HAP-1 (cell line): Measurements from ENCODE around the gene LTN1.
"Not testable (repeated sequence)": the region's sequence is repeated elsewhere in the genome, so short reads cannot be mapped to it uniquely, and the experiment has no call there.

Experiments used
- DNase-seq, 2 experiments: peaks; one replicate each; pipeline ENCODE4 v3.0.0-alpha.2; 2016 to 2020; ENCODE audit warnings: low spot score in 2 of 2
- H3K27me3 ChIP-seq: fragments of 250-450 bp; sonication (Bioruptor Pico); 2 replicates; pipeline ENCODE4 v1.5.1; 2020; ENCODE audit warnings: low read depth, mild to moderate bottlenecking, moderate library complexity
- H3K36me3 ChIP-seq: fragments of 250-450 bp; sonication (Bioruptor Pico); replicated peaks from 2 replicates; pipeline ENCODE4 v1.5.1; 2020; ENCODE audit warnings: mild to moderate bottlenecking
- H3K4me1 ChIP-seq: fragments of 250-450 bp; sonication (Bioruptor Pico); 2 replicates; pipeline ENCODE4 v1.5.1; 2020; ENCODE audit warnings: mild to moderate bottlenecking
- H3K4me3 ChIP-seq: fragments of 250-450 bp; sonication (Bioruptor Pico); 2 replicates; pipeline ENCODE4 v1.5.1; 2020; ENCODE audit warnings: mild to moderate bottlenecking, moderate library complexity
- H3K9me3 ChIP-seq: fragments of 250-450 bp; sonication (Bioruptor Pico); 2 replicates; pipeline ENCODE4 v1.5.1; 2020; ENCODE audit warnings: mild to moderate bottlenecking, moderate library complexity
- in situ Hi-C: fragments of 300-500 bp; cut with MboI; formaldehyde crosslinking; loops from 3 replicates; pipeline ENCODE4 v1.14.3; 2020; ENCODE audit warnings: low sequenced_read_pairs, inconsistent platforms, mixed read lengths

LTN1 gene

DNA sequence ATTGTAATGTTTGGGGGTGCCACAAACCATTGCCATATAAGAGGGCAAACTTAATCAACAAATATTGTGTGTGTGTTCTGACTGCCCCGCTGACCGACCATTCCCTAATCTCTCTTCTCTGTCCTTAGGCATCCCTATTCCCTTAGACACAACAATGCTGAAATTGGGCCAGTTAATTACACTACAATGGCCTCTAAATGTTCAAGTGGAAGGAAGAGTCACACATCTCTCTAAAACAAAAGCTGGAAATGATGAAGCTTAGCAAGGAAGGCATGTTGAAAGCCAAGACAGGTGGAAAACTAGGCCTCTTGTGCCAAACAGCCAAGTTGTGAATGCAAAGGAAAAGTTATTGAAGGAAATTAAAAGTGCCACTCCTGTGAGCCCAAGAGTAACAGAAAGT lies 30.2 kb downstream of the LTN1 start:
- in situ Hi-C loops, result no loop called here
- Histone ChIP-seq H3K36me3 (peaks cover 48% of the 10 kb centered on the region), H3K9me3 (no peaks in the 10 kb centered on the region), H3K27me3 (no peaks in the 10 kb centered on the region), H3K4me3 (no peak overlapping the region), H3K4me1 (no peaks in the 10 kb centered on the region)
- no peak for DNase-seq

DNA sequence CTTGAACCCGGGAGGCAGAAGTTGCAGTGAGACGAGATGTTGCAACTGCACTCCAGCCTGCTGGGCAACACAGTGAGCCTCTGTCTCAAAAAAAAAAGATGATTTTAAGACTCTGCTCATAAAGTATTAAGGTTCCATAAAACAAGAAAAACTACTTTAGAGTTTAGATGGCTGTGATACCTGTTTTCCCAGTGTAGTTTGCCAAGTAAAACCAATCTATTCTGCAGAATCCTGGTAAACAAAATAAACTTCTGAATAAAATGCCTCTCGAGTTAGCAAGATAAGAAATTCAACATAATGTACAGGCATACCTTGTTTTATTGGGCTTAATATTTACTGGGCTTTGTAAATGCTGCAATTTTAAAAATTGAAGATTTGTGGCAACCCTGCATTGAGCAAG lies 30.8 kb downstream of the LTN1 start:
- in situ Hi-C loops, result no loop called here
- Histone ChIP-seq H3K4me3 (no peak overlapping the region), H3K4me1 (no peaks in the 10 kb centered on the region), H3K9me3 (no peaks in the 10 kb centered on the region), H3K36me3 (peaks cover 48% of the 10 kb centered on the region), H3K27me3 (no peaks in the 10 kb centered on the region)
- DNase-seq, result no peak

DNA sequence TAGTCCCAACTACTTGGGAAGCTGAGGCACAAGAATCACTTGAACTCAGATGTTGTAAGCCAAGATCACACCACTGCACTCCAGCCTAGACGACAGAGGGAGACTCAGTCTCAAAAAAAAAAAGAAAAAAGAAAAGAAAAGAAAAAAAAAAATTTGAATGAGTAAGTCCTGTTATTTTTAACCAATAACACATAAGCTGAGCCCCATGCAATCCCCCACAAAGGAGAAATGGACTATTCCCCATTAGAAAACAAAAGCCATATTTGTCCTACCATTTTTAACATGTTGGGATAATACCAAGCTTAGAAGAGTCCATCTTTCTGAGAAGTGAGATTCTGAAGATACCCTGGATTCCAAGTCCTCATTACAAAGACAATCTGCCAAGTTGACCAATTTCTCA lies 32.4 kb downstream of the LTN1 start:
- Histone ChIP-seq H3K4me3 (no peak overlapping the region), H3K9me3 (no peaks in the 10 kb centered on the region), H3K27me3 (no peaks in the 10 kb centered on the region), H3K36me3 (peaks cover 37% of the 10 kb centered on the region), H3K4me1 (no peaks in the 10 kb centered on the region)
- DNase-seq, result no peak
- in situ Hi-C loops, result no loop called here

DNA sequence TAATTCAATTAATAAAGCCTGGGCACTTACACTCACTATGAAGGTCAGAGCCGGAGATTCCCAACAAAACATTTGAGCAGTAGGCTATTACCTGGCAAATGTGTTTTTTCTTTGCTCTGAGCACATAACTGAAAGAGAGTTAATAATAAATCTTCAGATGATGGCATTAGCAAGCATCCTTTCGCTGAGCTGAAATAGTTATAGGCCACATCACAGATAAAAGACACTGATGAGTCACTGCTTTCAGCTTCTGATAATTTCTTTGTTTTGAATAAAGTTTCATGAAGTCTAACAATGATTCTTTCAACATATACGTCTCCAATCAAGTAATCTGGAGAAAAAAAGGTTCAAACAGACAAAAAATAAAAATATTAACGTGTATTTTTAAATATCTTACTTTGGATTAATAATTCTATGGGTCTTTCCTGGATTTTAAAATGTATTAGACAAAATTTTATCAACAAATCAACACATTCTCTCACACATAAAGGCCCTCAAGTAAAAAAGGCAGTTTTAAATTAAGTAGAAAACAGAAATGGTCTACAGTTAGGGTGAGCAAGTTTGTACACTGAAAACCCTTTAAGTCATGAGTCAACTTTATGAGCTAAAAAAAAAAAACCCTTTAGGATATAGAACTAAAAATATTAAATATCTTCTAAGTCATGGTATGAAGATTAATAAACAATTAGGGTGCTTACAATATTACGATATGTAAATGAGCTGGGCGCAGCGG lies 33.1 kb downstream of the LTN1 start:
- no peaks in the 10 kb centered on the region for H3K27me3 ChIP-seq
- H3K36me3 ChIP-seq, result peaks cover 35% of the 10 kb centered on the region
- DNase-seq, result no peak
- H3K9me3 ChIP-seq, result no peaks in the 10 kb centered on the region
- in situ Hi-C loops, result no loop called here
- H3K4me1 ChIP-seq, result no peaks in the 10 kb centered on the region
- no peak overlapping the region for H3K4me3 ChIP-seq

DNA sequence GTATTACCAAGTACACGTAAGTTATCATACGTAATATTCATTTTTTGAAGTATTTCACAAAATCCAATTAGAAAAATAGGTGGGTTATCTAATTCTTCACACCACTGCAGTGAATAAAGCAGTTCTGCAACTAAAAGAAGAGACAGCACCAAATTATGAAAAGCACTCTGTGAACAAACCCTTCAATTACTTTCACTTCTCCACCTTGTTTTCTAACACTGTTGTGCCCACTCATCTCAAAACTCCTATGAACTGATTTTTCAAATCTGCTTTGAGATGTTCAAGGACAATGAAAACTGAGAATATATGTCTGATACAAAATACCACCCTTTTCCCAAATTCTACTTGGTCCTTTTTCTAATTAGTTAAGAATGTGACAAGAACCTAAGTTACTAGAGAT lies 39.4 kb downstream of the LTN1 start:
- peaks cover 38% of the 10 kb centered on the region for H3K36me3 ChIP-seq
- H3K4me1 ChIP-seq, result no peaks in the 10 kb centered on the region
- no peak overlapping the region for H3K4me3 ChIP-seq
- no peaks in the 10 kb centered on the region for H3K9me3 ChIP-seq
- in situ Hi-C loops, result no loop called here
- DNase-seq, result no peak
- no peaks in the 10 kb centered on the region for H3K27me3 ChIP-seq

DNA sequence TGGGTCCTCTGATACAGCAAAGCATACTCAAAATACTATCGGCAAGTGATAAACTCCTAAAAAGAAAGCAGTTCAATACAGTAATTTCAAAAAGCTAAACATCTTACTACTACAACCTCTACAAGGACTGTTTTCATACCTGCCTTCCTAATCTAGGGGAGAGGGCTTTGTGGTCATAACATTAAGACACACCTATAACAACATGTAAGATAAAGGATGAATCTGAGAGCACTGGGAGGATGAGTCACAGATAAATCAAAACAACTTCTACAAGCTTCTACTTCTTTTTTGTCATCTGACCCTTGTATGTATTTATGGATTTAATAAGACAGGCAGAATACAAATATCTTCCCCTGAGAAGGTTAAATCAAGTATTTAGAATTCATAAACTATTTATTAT lies 40.0 kb downstream of the LTN1 start:
- no peaks in the 10 kb centered on the region for H3K4me1 ChIP-seq
- in situ Hi-C loops, result no loop called here
- no peaks in the 10 kb centered on the region for H3K9me3 ChIP-seq
- H3K4me3 ChIP-seq, result no peak overlapping the region
- no peak for DNase-seq
- H3K36me3 ChIP-seq, result peaks cover 32% of the 10 kb centered on the region
- H3K27me3 ChIP-seq, result no peaks in the 10 kb centered on the region

DNA sequence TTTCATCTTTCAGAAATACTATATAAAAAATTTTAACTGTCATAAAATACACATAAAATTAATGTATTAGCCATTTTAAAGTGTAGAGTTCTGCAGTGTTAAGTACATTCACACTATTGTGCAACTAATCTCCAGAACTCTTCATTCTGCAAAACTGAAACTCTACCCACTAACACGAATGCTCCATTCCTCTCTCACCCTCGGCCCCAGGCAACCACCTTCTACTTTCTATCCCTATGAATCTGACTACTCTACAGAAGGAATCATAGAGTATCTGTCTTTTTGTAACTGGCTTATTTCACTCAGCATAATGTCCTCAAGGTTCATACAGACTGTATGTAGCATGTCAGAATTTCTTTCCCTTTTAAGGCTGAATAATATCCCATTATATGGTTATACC lies 43.4 kb downstream of the LTN1 start:
- Histone ChIP-seq H3K4me3 (no peak overlapping the region), H3K9me3 (no peaks in the 10 kb centered on the region), H3K36me3 (peaks cover 48% of the 10 kb centered on the region), H3K27me3 (no peaks in the 10 kb centered on the region), H3K4me1 (no peaks in the 10 kb centered on the region)
- no peak for DNase-seq
- in situ Hi-C loops, result no loop called here

DNA sequence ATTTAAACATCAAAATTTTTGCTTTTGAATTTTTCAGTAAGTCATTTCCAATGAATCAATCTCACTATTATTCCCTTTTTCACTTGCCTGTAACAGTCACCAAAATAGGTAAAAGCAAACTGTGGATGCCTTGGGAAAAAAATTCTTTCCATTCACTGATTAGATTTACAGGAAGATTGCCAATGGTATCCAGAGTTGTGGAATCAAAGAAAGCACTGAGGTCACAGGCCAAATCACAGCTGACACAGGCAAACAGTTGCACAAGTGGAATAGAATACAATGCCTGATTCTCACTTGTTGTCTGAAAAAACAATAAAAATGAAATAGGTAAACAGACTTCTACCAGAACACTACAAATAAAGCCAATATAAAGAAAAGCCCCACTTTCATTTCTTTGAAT lies 48.4 kb downstream of the LTN1 start:
- Histone ChIP-seq H3K4me1 (no peaks in the 10 kb centered on the region), H3K9me3 (no peaks in the 10 kb centered on the region), H3K36me3 (peaks cover 43% of the 10 kb centered on the region), H3K4me3 (no peak overlapping the region), H3K27me3 (no peaks in the 10 kb centered on the region)
- in situ Hi-C loops, result no loop called here
- DNase-seq, result no peak

DNA sequence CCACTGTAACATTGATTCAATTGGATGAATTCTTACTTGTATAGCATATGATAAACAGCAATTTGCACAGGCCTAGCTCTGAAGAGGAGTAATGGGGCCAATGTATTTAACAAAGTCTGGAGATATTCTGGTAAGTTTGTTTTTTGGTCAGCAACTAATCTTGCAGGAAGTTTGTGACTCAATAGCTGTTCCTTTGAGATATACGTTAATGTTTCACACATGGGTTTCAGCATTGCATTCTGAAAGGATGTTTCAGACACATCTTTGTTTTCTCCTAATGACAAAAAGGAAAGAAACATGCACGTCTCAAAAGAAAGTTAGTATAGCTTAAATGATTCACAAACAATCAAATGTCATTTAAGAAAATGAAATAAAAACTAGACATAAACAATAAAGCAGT lies 49.0 kb downstream of the LTN1 start:
- in situ Hi-C loops, result no loop called here
- Histone ChIP-seq H3K36me3 (peaks cover 43% of the 10 kb centered on the region), H3K9me3 (no peaks in the 10 kb centered on the region), H3K4me3 (no peak overlapping the region), H3K4me1 (no peaks in the 10 kb centered on the region), H3K27me3 (no peaks in the 10 kb centered on the region)
- DNase-seq, result no peak

DNA sequence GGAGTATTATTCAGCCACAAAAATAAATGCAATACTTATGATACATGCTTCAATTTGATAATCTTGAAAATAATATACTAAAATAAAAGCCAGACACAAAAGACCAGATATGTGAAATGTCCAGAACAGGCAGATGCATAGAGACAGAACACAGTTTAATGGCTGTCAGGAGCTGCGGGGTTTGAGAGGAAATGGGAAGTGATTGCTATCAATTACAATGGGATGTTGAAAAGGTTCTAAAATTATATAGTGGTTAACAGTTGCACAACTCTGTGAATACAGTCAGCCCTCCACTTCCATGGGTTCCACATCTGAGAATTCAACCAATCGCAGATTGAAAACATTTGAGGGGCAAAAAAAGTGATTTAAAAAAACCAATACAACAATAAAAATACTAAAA lies 54.0 kb downstream of the LTN1 start:
- Histone ChIP-seq H3K4me1 (no peaks in the 10 kb centered on the region), H3K36me3 (peaks cover 27% of the 10 kb centered on the region), H3K9me3 (no peaks in the 10 kb centered on the region), H3K4me3 (no peak overlapping the region), H3K27me3 (no peaks in the 10 kb centered on the region)
- in situ Hi-C loops, result no loop called here
- no peak for DNase-seq

DNA sequence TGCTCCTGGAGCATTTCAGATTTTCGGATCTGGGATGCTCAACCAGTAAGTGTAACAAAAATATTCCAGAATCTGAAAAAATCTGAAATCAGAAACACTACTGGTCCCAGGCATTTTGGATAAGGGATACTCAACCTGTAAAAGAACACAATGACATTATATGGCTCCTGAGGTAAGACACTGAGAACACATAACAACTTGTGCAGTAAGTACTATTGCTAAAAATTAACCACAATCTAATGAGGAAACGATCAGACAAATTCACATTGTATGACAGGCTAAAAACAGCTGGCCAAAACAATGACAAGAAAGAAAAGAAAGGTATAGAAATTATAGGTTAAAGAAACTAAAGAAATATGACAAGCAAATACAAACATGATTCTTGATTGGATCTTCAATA lies 54.9 kb downstream of the LTN1 start:
- no peaks in the 10 kb centered on the region for H3K4me1 ChIP-seq
- H3K27me3 ChIP-seq, result no peaks in the 10 kb centered on the region
- no peaks in the 10 kb centered on the region for H3K9me3 ChIP-seq
- no peak overlapping the region for H3K4me3 ChIP-seq
- in situ Hi-C loops, result no loop called here
- DNase-seq, result no peak
- H3K36me3 ChIP-seq, result peaks cover 17% of the 10 kb centered on the region

DNA sequence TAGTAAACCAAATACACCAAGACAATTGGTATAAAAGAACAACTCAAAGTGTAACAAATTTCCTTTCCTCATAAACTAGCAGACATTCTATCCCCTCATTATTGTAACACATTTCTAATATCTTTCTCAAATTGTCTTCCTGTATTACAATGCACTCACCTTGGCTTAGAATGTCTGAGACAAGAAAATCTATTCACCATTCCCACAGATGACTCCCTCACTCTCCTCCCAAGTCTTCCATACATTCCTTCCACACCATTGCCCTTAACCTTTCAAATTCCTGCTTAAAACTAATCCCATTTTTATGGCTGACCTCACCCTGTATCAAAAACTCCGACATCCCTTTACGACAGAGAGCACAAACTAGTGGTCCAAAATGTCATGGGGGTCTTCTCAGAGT lies 56.0 kb downstream of the LTN1 start:
- Histone ChIP-seq H3K4me3 (no peak overlapping the region), H3K4me1 (no peaks in the 10 kb centered on the region), H3K36me3 (peaks cover 12% of the 10 kb centered on the region), H3K9me3 (no peaks in the 10 kb centered on the region), H3K27me3 (no peaks in the 10 kb centered on the region)
- DNase-seq, result no peak
- in situ Hi-C loops, result no loop called here

DNA sequence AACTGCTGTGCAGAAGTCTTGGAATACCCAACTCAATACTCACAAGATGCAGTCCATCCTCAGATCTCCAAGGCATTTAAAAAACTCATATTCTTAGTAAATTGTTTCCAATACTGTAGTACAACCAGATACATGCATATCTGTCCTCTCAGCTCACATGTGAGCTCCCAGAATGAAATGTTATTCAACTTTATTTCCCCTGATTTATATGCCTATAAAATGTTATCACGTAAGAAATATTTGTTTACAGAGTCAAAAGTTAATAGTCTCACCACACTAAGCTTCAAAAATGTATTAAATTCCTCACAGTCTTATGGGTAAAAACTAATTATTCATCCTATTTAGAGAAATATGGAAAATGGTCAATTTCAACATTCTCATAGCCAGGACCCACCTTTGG lies 56.6 kb downstream of the LTN1 start:
- in situ Hi-C loops, result no loop called here
- Histone ChIP-seq H3K4me1 (no peaks in the 10 kb centered on the region), H3K9me3 (no peaks in the 10 kb centered on the region), H3K4me3 (no peak overlapping the region), H3K36me3 (peaks cover 12% of the 10 kb centered on the region), H3K27me3 (no peaks in the 10 kb centered on the region)
- no peak for DNase-seq

DNA sequence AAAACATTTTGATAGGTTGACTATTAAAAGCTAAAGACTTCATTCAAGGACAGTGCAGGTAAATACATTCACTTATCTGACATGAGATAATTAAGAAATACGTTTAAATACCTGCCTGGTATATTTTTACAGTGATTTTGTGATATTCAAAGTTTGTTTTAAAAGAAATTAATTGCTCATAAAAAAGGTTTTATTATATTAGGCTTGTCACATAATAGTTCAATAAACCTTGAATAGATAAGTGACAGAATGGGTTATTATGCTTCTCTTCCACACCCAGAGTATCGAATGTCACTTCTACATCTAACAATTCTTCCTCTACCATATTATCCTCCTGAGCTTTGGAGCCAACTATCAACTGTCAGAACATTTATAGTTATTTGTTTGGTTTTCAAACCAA lies 60.0 kb downstream of the LTN1 start:
- in situ Hi-C loops, result no loop called here

DNA sequence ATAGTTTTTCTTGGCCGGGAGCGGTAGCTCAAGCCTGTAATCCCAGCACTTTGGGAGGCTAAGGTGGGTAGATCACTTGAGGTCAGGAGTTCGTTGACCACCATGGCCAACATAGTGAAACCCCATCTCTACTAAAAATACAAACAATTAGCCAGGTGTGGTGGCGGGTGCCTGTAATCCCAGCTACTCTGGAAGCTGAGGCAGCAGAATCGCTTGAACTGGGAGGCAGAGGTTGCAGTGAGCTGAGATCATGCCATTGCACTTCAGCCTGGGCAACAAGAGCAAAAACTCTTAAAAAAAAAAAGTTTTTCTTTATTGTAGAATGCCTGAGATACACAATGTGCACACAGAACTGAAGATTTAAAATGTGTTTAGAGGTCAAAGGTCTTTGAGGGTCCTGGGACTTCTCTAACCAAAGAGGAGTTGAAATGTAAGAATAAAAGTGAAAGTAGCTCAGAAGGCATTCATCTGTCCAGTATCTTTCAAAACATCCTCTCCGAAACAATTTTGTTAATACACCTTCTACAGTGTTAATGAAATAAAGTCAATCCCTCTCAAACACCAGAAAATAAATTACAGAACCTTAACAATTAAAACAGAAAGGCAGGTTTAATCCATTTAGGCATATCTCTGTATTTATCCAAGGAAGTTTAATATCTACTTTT lies 60.8 kb downstream of the LTN1 start:
- DNase-seq, H3K4me3 ChIP-seq, in situ Hi-C loops, H3K4me1 ChIP-seq, H3K27me3 ChIP-seq, H3K9me3 ChIP-seq: not testable (repeated sequence)
- H3K36me3 ChIP-seq, result peaks cover 12% of the 10 kb centered on the region

More for the DNA sequence above, 60.0 kb downstream of the LTN1 start:
- peaks cover 12% of the 10 kb centered on the region for H3K36me3 ChIP-seq
- H3K9me3 ChIP-seq, result no peaks in the 10 kb centered on the region
- DNase-seq, result no peak
- no peaks in the 10 kb centered on the region for H3K4me1 ChIP-seq
- H3K4me3 ChIP-seq, result no peak overlapping the region
- H3K27me3 ChIP-seq, result no peaks in the 10 kb centered on the region
